ENCODE measurements around the gene XPR1.

DNA sequence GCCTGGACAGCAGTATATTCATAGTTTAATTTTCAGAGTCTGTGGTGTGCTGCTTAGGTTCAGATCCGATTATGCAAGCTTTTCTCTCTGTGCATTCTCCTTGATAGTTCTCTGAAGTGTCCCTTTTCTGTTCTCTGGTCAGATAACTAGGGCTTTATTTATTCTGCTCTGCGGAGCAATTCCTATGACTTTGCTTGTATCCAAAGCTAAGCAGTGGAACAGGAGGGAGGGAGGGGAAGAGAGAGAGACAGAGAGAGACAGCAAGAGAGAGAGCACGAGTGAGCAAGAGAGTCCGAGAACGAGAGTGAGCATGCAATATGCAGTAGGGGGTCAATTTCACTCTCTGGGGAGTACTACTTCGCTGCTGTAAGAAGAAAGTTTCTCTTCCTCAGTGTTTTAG lies 113.3 kb downstream of the XPR1 start:
- TF ChIP-seq POLR2A (IDR thresholded peaks at IDR 0.05), result no peak
- TF ChIP-seq, protein P1, sequence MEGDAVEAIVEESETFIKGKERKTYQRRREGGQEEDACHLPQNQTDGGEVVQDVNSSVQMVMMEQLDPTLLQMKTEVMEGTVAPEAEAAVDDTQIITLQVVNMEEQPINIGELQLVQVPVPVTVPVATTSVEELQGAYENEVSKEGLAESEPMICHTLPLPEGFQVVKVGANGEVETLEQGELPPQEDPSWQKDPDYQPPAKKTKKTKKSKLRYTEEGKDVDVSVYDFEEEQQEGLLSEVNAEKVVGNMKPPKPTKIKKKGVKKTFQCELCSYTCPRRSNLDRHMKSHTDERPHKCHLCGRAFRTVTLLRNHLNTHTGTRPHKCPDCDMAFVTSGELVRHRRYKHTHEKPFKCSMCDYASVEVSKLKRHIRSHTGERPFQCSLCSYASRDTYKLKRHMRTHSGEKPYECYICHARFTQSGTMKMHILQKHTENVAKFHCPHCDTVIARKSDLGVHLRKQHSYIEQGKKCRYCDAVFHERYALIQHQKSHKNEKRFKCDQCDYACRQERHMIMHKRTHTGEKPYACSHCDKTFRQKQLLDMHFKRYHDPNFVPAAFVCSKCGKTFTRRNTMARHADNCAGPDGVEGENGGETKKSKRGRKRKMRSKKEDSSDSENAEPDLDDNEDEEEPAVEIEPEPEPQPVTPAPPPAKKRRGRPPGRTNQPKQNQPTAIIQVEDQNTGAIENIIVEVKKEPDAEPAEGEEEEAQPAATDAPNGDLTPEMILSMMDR (IDR thresholded peaks at IDR 0.05), result no peak
- TF ChIP-seq EP300 (IDR thresholded peaks at IDR 0.05), result no peak
- TF ChIP-seq POLR2AphosphoS5 (IDR thresholded peaks at IDR 0.05), result no peak

All from gastroesophageal sphincter (tissue), 3 donors.